OCI-M2 (cell line): Measurements from ENCODE around the gene STOML1.
"Not testable (repeated sequence)": the region's sequence is repeated elsewhere in the genome, so short reads cannot be mapped to it uniquely, and the experiment has no call there.

Source experiments
- DNase-seq: peaks from one replicate; lab custom pipeline; 2025; ENCODE audit not compliant: unreplicated experiment; lab: John Stamatoyannopoulos, UW

Gene STOML1

GRCh38 chr15:73965758-73966113 is 26.4 kb downstream of the STOML1 start:
- DNase-seq = no peak

GRCh38 chr15:73965094-73965757 is 26.9 kb downstream of the STOML1 start:
- DNase-seq = no peak

GRCh38 chr15:73964736-73965093 is 27.4 kb downstream of the STOML1 start:
- DNase-seq = no peak

- DNase-seq = no peak
These were observed 29.7 kb downstream of the STOML1 start for GRCh38 chr15:73962433-73962832.

DNA sequence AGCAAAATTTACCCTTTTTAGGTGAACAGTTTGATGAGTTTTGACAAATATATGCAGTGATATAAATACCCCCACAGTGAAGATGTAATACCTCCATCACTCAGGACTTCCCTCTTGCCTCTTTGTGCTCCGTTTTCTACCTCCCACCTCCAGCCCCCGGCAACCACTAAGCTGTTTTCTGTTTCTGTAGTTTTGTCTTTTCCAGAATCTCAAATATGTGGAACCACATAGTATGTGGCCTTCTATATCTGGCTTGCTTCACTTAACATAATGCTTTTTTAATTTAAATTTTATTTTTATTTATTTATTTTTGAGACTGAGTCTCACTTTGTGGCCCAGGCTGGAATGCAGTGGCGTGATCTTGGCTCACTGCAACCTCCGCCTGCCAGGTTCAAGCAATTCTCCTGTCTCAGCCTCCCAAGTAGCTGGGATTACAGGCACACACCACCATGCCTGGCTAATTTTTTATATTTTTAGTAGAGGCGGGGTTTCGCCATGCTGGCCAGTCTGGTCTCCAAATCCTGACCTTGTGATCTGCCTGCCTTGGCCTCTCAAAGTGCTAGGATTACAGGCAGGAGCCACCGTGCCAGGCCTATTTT is 31.5 kb downstream of the STOML1 start:
- not testable (repeated sequence) for DNase-seq

DNA sequence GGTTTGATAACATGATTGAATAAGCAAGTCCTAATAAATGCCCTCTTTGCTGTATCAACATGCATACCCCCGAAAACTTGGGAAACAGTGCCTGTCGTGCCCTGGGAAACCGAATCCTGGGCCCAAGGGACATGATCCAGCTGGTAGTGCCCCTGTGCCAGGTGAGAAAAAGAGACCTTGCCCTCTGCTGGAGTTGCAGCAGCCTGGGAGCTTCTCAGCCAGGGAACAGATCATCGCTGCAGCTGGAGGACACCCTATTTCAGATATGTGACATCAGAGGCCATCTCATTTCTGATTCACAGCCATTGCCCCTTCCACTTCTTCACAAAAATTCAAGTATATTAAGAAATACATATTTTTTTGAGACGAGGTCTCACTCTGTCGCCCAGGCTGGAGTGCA is 32.3 kb downstream of the STOML1 start:
- no peak for DNase-seq

GRCh38 chr15:73959012-73959581 is 33.0 kb downstream of the STOML1 start:
- no peak for DNase-seq

- DNase-seq = no peak
These were observed 34.3 kb downstream of the STOML1 start for GRCh38 chr15:73957785-73958184.

DNA sequence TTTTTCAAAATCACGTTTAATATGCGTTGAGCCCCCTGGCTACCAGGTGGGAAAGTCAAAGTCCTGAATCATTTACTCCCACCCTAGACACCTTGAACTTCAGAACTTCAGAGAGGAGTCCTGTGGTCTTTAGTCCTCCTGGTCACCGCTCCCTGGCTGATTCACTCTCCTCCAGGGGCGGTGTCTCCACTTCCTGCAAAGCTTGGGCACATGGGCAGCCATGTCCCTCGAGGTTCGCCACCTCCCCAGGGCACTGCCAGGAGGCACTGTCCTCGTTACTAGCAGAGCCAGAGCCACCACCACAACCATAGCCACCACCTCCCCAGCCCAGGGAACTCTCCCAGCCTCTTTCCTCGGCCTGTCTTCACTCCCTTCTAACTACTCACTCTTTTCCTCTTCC is 34.8 kb downstream of the STOML1 start:
- DNase-seq = no peak

DNA sequence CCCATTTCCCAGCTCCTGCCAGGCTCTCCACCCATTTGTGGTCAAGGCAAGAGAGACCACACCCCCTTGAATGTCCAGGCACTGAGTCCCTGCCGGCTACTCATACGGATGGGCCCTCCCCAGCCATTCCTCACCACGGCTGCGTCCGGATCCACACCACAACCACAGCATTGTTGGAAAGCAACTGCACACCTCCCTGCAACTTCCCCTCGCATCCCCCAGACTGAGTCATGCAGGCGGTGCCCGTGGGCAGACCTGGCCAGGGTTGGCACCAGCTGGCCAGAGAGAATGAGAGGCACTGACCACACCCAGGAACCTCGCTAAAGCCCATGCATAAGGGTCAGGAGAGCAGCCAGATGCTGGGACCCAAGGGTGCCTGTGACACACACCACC is 35.4 kb downstream of the STOML1 start:
- DNase-seq = no peak

DNA sequence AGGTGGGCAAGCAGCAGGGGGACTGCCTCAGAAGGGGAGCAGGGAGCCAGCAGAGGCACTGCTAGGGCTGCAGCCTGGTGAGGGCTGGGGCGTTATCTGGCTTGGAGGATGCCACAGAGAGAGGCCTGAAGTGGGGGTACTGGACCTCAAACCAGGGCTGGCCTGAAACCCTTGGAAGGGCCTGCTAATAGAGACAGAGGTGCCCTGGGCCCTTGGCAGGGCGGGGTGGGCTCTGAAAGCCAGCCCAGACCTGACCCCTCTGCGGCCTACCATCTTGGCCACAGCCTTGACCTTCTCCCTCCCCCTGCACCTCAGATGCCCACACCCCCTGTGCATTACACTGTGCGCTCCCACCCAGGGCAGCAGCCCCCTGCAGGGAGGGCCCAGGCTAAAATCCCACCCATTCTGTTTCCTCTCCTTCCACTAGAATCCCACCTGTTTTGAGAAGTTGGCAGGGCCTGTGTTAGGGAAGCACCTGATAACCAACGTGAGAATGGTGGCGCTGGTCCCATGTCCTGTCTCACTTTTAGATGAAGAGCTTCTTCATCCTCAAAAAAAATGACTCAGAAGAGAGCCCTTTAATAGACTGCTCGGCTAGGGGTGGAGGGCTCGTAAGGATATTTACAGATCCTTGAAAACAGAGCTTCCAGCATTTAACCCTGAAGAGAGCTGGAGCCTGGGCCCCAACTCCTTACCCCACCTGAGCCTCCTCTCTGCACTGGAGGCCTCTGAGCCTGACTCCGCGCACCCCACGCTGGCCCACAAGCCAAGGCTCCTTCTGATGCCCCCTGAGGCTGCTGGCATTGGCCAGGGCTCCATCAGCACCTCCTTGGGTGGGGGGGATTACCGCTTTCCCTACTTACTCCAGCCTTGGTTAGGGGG is 36.0 kb downstream of the STOML1 start:
- DNase-seq = no peak

- DNase-seq = no peak
These were observed 36.8 kb downstream of the STOML1 start for GRCh38 chr15:73955326-73955725.

DNA sequence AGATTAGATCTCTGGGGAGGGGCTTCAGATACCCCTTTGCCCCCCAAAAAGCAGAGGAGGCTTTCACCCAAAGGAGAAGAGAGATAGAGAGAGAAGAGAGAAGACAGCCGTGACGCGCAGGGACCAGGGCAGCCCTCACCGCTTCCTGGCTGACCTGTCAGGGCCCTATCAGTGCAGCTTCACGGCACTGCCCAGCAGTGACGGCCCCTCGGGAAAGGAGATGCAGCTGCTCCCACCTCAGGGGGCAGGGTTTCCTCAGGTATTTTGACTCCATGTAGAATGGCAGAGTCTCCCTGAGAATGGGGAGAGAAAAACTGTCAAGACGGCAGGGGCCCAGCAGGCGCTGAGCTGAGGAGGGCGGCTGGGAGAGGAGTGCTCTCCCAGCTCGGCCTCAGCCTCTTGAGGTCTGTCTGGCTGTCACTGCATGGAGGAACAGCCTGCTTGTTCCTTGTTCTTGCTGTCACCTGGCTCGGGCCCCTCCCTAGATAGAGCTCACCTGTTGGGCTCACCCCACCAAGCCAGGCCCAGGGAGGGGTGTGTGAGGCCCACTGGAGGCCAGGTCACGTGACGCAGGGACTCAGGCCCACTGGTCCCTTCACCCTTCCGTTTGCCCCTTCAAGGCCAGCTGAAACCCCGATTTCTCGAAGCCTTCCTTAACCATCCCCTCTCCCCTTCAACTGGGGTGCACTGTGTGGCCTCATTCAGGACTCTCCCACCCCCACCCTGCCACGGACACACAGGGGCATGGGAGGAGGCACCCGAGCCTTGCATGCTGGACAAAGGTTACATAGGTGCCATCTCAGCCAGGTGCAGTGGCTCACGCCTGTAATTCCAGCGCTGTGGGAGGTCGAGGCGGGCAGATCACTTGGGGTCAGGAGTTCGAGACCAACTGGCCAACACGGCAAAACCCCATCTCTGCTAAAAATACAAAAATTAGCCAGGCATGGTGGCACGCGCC is 37.6 kb downstream of the STOML1 start:
- no peak for DNase-seq

DNA sequence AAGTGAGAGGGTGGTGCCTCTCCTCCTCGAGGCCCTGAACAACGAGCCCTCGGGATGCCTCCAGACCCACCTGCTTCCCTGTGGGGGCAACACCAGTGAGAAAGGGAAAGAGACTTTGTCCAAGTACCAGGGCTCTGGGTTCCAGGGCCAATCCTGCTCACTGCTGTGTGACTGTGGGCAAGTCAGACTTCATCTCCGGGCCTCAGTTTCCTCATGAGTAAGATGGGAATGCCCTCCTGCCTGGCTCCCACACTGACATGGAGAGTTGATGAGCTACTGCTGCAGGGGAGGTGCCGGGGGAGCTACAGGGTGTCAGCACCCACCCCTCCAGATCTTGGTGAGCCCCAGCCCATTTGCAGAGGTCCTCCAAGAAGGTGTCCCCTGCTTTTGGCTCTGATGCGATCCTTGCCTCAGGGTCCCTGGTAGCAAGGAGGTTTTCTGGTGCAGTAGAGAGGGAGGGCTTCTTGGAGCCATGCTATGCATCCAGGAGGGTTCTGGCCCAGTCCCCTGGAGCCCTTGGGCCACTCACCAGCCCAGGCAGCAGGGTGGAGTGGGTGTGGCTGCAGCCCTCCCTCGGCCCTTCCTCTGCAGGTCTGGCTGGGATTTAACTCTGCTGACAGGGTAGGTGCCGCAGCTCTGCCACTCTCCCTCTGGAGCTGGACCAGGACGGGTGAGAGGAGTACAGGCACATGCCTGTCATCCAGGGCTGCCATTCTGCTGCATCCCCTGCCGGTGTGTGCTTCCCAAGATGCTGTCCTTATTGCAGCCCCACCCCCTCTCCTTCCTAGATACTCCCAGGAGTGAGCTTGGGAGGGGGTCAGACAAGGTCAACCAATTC is 39.0 kb downstream of the STOML1 start:
- DNase-seq = no peak

GRCh38 chr15:73952171-73952912 is 39.8 kb downstream of the STOML1 start:
- DNase-seq = no peak

DNA sequence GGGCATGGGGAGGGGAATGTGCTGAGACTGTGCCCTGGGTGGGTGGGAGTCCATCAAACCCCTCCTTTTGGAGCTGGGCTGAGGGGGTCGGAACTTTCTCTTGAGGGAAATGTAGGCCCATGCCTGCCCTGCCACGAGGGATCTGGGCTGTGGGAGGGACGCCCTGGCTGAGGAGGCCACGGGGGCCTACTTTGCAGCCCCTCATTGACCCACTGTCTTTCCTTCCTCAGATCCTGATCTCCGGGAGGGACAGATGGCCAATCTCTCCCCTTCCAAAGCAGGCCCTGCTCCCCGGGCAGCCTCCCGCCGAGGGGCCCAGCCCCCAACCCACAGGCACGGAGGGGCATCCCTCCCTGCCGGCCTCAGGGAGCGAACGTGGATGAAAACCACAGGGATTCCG is 40.5 kb downstream of the STOML1 start:
- no peak for DNase-seq

GRCh38 chr15:73950831-73951561 is 41.1 kb downstream of the STOML1 start:
- DNase-seq = no peak

- no peak for DNase-seq
These were observed 41.6 kb downstream of the STOML1 start for GRCh38 chr15:73950479-73950830.

GRCh38 chr15:73949496-73949895 is 42.6 kb downstream of the STOML1 start:
- DNase-seq = no peak
